Lung (tissue), 12 donors: Measurements from ENCODE around the gene DSEL. TPM values are rescaled to one million over a fixed set of nuclear protein-coding genes. Genes with fewer than 3 reads are reported as not detected.

Source experiments
- ATAC-seq: fragments of 200-7000 bp; cut with Tn5 transposase; one replicate; pipeline ENCODE4 v1.9.1; 2020; ENCODE audit warnings: moderate number of reproducible peaks; ENCODE audit not compliant: insufficient read depth, low FRiP score
- DNase-seq, 3 donors: peaks; one replicate each; pipeline ENCODE4 v3.0.0-alpha.2; 2013 to 2017
- H3K27ac ChIP-seq, 2 donors: one replicate each; pipeline ENCODE4 v1.5.1; 2013; ENCODE audit warnings: mild to moderate bottlenecking in 2 of 2, moderate library complexity in 2 of 2, control low read depth in 1 of 2, inconsistent platforms in 1 of 2, low read depth in 1 of 2, low read length in 1 of 2
- H3K27me3 ChIP-seq, 3 donors: one replicate each; pipeline ENCODE4 v1.5.1; 2013; ENCODE audit warnings: low read length in 2 of 3; ENCODE audit not compliant: control insufficient read depth in 3 of 3, insufficient read depth in 3 of 3
- H3K36me3 ChIP-seq, 4 donors: one replicate each; pipeline ENCODE4 v1.5.1; 2013; ENCODE audit warnings: low read length in 4 of 4, mild to moderate bottlenecking in 1 of 4, moderate library complexity in 1 of 4; ENCODE audit not compliant: control insufficient read depth in 4 of 4, insufficient read depth in 4 of 4
- H3K4me1 ChIP-seq, 5 donors: one replicate each; pipeline ENCODE4 v1.5.1; 2013; ENCODE audit warnings: low read length in 5 of 5, mild to moderate bottlenecking in 2 of 5, moderate library complexity in 1 of 5; ENCODE audit not compliant: control insufficient read depth in 5 of 5, insufficient read depth in 5 of 5
- H3K4me3 ChIP-seq: one replicate; pipeline ENCODE4 v1.5.1; 2013; ENCODE audit warnings: mild to moderate bottlenecking, control low read depth, moderate library complexity
- H3K9ac ChIP-seq, 2 donors: one replicate each; pipeline ENCODE4 v1.5.1; 2013; ENCODE audit warnings: low read length in 2 of 2, control low read depth in 1 of 2; ENCODE audit not compliant: insufficient read depth in 1 of 2
- H3K9me3 ChIP-seq, 4 donors: one replicate each; pipeline ENCODE4 v1.5.1; 2013; ENCODE audit warnings: low read length in 3 of 4, mild to moderate bottlenecking in 1 of 4, moderate library complexity in 1 of 4; ENCODE audit not compliant: control insufficient read depth in 4 of 4, insufficient read depth in 3 of 4
- CTCF ChIP-seq: IDR thresholded peaks from 2 replicates; pipeline ENCODE4 v1.5.1; 2012; ENCODE audit warnings: mild to moderate bottlenecking; ENCODE audit errors: control extremely low read depth, extremely low read depth
- WGBS, 2 donors: extraction: QIAGEN DNeasy Blood & Tissue Kit; methylation state at CpG; one replicate each; pipeline ENCODE4 v1.1.7; 2013; 5-methylcytosine and 5-hydroxymethylcytosine counted together
- polyA plus RNA-seq, 2 donors: library from polyadenylated mRNA; stranded (reverse); fragments of 200-250 nt; gene quantifications; one replicate each; pipeline ENCODE4 v1.2.1, GENCODE V29; 2013
- total RNA-seq, 2 donors: library from RNA; depleted of rRNA in 1 of 2; stranded (reverse); fragments of >200 nt in 1 of 2; gene quantifications; one replicate each; pipeline ENCODE4 v1.2.1, GENCODE V29; 2014 to 2021
- donor health status: control.
- donor health status: control.
- donor health status: Bipolar disorder and iron deficiency.
- donor health status: healthy.
- donor health status: DM: yes; HTN: yes; CAD: no.

DSEL gene
- total and polyA plus RNA-seq, 4 donors, result 1.4 to 13.0 (median 5.6) TPM

GRCh38 chr18:67549946-67550345 is 33.4 kb upstream of the DSEL start:
- no peak for ATAC-seq
- 41 to 56% methylated on average over 4 of the region's 4 CpGs for WGBS, 2 donors

GRCh38 chr18:67545681-67546080 is 29.2 kb upstream of the DSEL start:
- Histone ChIP-seq H3K4me3 (no peak overlapping the region), H3K27me3 (no peaks in the 10 kb centered on the region), H3K9ac (no peak overlapping the region), H3K4me1 (no peaks in the 10 kb centered on the region), H3K27ac (no peak overlapping the region), H3K36me3 (no peaks in the 10 kb centered on the region), H3K9me3 (no peaks in the 10 kb centered on the region)
- no peak for ATAC-seq
- TF ChIP-seq CTCF, result no peak
- no peak for DNase-seq

More at GRCh38 chr18:67549946-67550345, 33.4 kb upstream of the DSEL start:
- no peak for TF ChIP-seq CTCF
- H3K27ac ChIP-seq, result no peak overlapping the region
- H3K27me3 ChIP-seq, result no peaks in the 10 kb centered on the region
- H3K9me3 ChIP-seq, result no peaks in the 10 kb centered on the region
- H3K9ac ChIP-seq, result no peak overlapping the region
- peaks cover 0 to 5% (median 0%) of the 10 kb centered on the region in 5 donors for H3K4me1 ChIP-seq
- peak in 1 of 3 donors; percentile 2 for DNase-seq
- H3K36me3 ChIP-seq, result no peaks in the 10 kb centered on the region
- no peak overlapping the region for H3K4me3 ChIP-seq

- H3K4me1 ChIP-seq, result no peaks in the 10 kb centered on the region
- H3K36me3 ChIP-seq, result no peaks in the 10 kb centered on the region
- no peaks in the 10 kb centered on the region for H3K27me3 ChIP-seq
- no peak overlapping the region for H3K4me3 ChIP-seq
- 84 to 92% methylated on average over 5 of the region's 5 CpGs for WGBS, 2 donors
- H3K9ac ChIP-seq, result no peak overlapping the region
- H3K9me3 ChIP-seq, result no peaks in the 10 kb centered on the region
- ATAC-seq, result no peak
- no peak for TF ChIP-seq CTCF
- no peak overlapping the region for H3K27ac ChIP-seq
- DNase-seq, result no peak
Measured at GRCh38 chr18:67540559-67540958, 24.0 kb upstream of the DSEL start.

GRCh38 chr18:67531929-67532328 is 15.4 kb upstream of the DSEL start:
- no peak overlapping the region for H3K27ac ChIP-seq
- H3K9ac ChIP-seq, result no peak overlapping the region

More at GRCh38 chr18:67531929-67532328, 15.4 kb upstream of the DSEL start:
- ATAC-seq (no peak), DNase-seq (no peak)
- 87 to 89% methylated on average over 2 of the region's 2 CpGs for WGBS, 2 donors
- TF ChIP-seq CTCF, result no peak
- Histone ChIP-seq H3K36me3 (no peaks in the 10 kb centered on the region), H3K27me3 (no peaks in the 10 kb centered on the region), H3K4me3 (no peak overlapping the region), H3K9me3 (no peaks in the 10 kb centered on the region), H3K4me1 (no peaks in the 10 kb centered on the region)
